DND-41 (cell line): Measurements from ENCODE around the gene PRELID3B.
A peak's percentile ranks its signal among the peaks of the same experiment; 100 is the strongest.

Experiments used
- ATAC-seq: fragments of 200-7000 bp; cut with Tn5 transposase; 3 replicates; pipeline ENCODE4 v1.9.1; 2021; ENCODE audit warnings: low read depth; ENCODE audit not compliant: insufficient read depth
- DNase-seq: peaks from one replicate; pipeline ENCODE4 v3.0.0-alpha.2; 2020
- H2AFZ ChIP-seq: 2 replicates; pipeline ENCODE4 v1.6.0; 2012; ENCODE audit warnings: low read depth, low read length
- H3K27ac ChIP-seq: 2 replicates; pipeline ENCODE4 v1.5.1; 2012; ENCODE audit warnings: low read length, inconsistent platforms
- H3K27me3 ChIP-seq: fragments of 200-600 bp; sonication (generic); 2 replicates; pipeline ENCODE4 v1.6.0; 2012; ENCODE audit warnings: low read length, mild to moderate bottlenecking, inconsistent platforms; ENCODE audit not compliant: insufficient read depth, poor library complexity
- H3K36me3 ChIP-seq: 2 replicates; pipeline ENCODE4 v1.5.1; 2012; ENCODE audit warnings: low read length, inconsistent platforms; ENCODE audit not compliant: insufficient read depth
- H3K4me1 ChIP-seq: 2 replicates; pipeline ENCODE4 v1.5.1; 2012; ENCODE audit warnings: mild to moderate bottlenecking, low read length; ENCODE audit not compliant: insufficient read depth
- H3K4me2 ChIP-seq: 2 replicates; pipeline ENCODE4 v1.6.0; 2012; ENCODE audit warnings: mild to moderate bottlenecking, moderate library complexity, low read length, inconsistent platforms; ENCODE audit not compliant: insufficient read depth
- H3K4me3 ChIP-seq, 2 experiments: fragments of 200-600 bp in 1 of 2; shearing (Covaris generic) in 1 of 2; 2 replicates each; pipeline ENCODE4 v1.5.1; 2012 to 2016; ENCODE audit warnings: inconsistent platforms in 2 of 2, low read length in 2 of 2, mild to moderate bottlenecking in 2 of 2, low read depth in 1 of 2, moderate library complexity in 1 of 2
- H3K79me2 ChIP-seq: 2 replicates; pipeline ENCODE4 v1.6.0; 2012; ENCODE audit warnings: low read length, inconsistent platforms; ENCODE audit not compliant: insufficient read depth
- H3K9ac ChIP-seq: 2 replicates; pipeline ENCODE4 v1.6.0; 2012; ENCODE audit warnings: low read depth, mild to moderate bottlenecking, inconsistent platforms, low read length, moderate library complexity
- H3K9me3 ChIP-seq: 2 replicates; pipeline ENCODE4 v1.5.1; 2012; ENCODE audit warnings: low read length, moderate library complexity, mild to moderate bottlenecking, inconsistent platforms; ENCODE audit not compliant: insufficient read depth, severe bottlenecking
- H4K20me1 ChIP-seq: 2 replicates; pipeline ENCODE4 v1.6.0; 2012; ENCODE audit warnings: low read length; ENCODE audit not compliant: insufficient read depth
- EZH2 ChIP-seq: IDR thresholded peaks from 3 replicates; pipeline ENCODE4 v1.6.1; 2012; ENCODE audit warnings: borderline replicate concordance, low read depth, mild to moderate bottlenecking, moderate library complexity, low read length, inconsistent platforms; ENCODE audit not compliant: severe bottlenecking
- TF ChIP-seq, protein P1 (sequence below): IDR thresholded peaks from 2 replicates; pipeline ENCODE4 v1.5.1; 2012; ENCODE audit warnings: borderline replicate concordance, low read length, moderate library complexity, mild to moderate bottlenecking; ENCODE audit not compliant: poor library complexity, severe bottlenecking; ENCODE audit errors: extremely low read depth

Gene PRELID3B

DNA sequence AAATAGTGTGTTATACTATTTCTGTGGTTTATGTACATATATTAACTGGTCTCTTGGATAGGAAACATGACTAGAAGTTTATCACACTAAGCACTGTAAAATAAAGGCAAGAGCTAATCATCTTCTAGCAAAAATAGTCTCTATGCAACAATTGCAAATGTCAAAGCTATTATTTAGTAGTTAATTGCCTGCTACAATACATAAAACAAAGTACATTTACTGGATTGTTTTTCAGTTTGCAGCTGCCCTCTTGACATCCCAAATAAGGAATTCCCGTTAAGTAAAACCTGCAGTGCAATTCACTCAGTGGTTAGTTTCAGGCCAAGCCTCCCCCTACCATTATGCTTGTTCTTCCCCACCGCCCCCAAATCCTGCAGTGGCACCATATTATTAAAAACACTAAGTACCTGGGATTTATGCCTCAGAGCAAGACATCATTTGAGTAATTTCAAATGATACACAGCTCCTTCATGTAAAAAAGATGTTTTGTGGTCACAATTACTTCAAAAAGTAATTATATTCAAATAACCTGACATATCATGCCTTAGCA lies 8.9 kb downstream of the PRELID3B start:
- no peaks in the 10 kb centered on the region for H3K27me3 ChIP-seq
- H3K9me3 ChIP-seq: no peaks in the 10 kb centered on the region
- H3K36me3 ChIP-seq: peaks cover 75% of the 10 kb centered on the region
- H3K27ac ChIP-seq: no peak overlapping the region; the same call in 1 of the 2 replicates
- DNase-seq: no peak
- H3K9ac ChIP-seq: no peak overlapping the region
- H3K79me2 ChIP-seq: peaks cover 74% of the 10 kb centered on the region
- H3K4me3 ChIP-seq: no peak overlapping the region
- peaks cover 30% of the 10 kb centered on the region; the same call in 1 of the 2 replicates for H4K20me1 ChIP-seq
- no peak overlapping the region; the same call in 1 of the 2 replicates for H3K4me2 ChIP-seq
- ATAC-seq: no peak
- peaks cover 53% of the 10 kb centered on the region for H3K4me1 ChIP-seq
- H2AFZ ChIP-seq: no peak overlapping the region
- TF ChIP-seq, protein P1, sequence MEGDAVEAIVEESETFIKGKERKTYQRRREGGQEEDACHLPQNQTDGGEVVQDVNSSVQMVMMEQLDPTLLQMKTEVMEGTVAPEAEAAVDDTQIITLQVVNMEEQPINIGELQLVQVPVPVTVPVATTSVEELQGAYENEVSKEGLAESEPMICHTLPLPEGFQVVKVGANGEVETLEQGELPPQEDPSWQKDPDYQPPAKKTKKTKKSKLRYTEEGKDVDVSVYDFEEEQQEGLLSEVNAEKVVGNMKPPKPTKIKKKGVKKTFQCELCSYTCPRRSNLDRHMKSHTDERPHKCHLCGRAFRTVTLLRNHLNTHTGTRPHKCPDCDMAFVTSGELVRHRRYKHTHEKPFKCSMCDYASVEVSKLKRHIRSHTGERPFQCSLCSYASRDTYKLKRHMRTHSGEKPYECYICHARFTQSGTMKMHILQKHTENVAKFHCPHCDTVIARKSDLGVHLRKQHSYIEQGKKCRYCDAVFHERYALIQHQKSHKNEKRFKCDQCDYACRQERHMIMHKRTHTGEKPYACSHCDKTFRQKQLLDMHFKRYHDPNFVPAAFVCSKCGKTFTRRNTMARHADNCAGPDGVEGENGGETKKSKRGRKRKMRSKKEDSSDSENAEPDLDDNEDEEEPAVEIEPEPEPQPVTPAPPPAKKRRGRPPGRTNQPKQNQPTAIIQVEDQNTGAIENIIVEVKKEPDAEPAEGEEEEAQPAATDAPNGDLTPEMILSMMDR: no peak
- no peak for TF ChIP-seq EZH2

DNA sequence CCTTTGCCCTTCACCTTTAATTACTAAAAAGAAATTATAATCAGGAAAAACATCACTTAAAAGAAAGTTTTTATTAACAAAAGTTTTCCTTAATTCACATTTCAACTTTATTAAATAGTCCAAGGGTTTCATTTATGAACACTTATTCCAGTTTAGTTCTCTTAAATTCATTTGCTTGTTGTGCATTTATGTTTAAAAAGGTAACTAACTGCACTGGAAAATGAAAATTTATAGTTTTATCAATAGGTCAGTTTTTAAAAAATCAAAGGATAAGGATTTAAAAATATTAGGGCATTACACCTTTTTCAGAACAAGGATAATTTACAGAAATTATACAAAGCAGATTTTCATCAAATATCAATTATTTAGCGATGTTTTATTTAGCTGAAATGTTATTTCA lies 9.5 kb downstream of the PRELID3B start:
- peaks cover 59% of the 10 kb centered on the region for H3K4me1 ChIP-seq
- H3K4me2 ChIP-seq: peak overlapping the region; percentile 97
- H3K36me3 ChIP-seq: peaks cover 77% of the 10 kb centered on the region
- peak overlapping the region; percentile 85; the same call in 1 of the 2 replicates for H2AFZ ChIP-seq
- H3K9ac ChIP-seq: peak overlapping the region; percentile 91
- H3K27me3 ChIP-seq: no peaks in the 10 kb centered on the region
- ATAC-seq (no peak), DNase-seq (no peak)
- no peaks in the 10 kb centered on the region for H3K9me3 ChIP-seq
- peaks cover 30% of the 10 kb centered on the region; the same call in 1 of the 2 replicates for H4K20me1 ChIP-seq
- peak overlapping the region; percentile 80; the same call in 1 of the 2 replicates for H3K27ac ChIP-seq
- peak overlapping the region; percentile 37 to 77; a peak in 3 of 4 replicates for H3K4me3 ChIP-seq
- H3K79me2 ChIP-seq: peaks cover 74% of the 10 kb centered on the region
- TF ChIP-seq, protein P1: no peak
- no peak for TF ChIP-seq EZH2

DNA sequence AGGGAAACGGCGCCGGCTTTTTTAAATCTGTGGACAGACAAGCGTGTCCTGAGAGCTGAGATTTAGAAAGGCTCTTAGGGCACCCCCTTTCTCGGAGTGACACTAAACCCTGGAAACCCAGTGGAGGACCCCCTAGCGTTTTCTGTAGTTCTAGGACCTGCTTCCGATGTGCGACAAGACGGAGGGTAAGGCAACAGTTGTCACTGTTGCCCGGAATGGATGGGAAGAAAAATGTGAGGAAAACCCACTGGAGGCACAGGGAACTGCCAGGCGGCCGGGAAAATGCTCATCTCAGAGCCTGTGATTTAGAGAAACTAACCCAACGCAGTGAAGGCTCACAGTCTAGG lies 9.9 kb downstream of the PRELID3B start:
- Histone ChIP-seq H3K9ac (peak overlapping the region; percentile 91), H3K79me2 (peaks cover 74% of the 10 kb centered on the region)
- ATAC-seq: peak; percentile 40

More for the DNA sequence above, 9.9 kb downstream of the PRELID3B start:
- no peak for TF ChIP-seq EZH2
- TF ChIP-seq, protein P1: peak; percentile 17
- H3K4me1 ChIP-seq: peaks cover 57% of the 10 kb centered on the region
- peak overlapping the region; percentile 85 for H2AFZ ChIP-seq
- DNase-seq: no peak
- peaks cover 27% of the 10 kb centered on the region; the same call in 1 of the 2 replicates for H4K20me1 ChIP-seq
- H3K9me3 ChIP-seq: no peaks in the 10 kb centered on the region
- peak overlapping the region; percentile 97 for H3K4me2 ChIP-seq
- peak overlapping the region; percentile 80 for H3K27ac ChIP-seq
- no peaks in the 10 kb centered on the region for H3K27me3 ChIP-seq
- peaks cover 77% of the 10 kb centered on the region for H3K36me3 ChIP-seq
- peak overlapping the region; percentile 37 to 77; a peak in 3 of 4 replicates for H3K4me3 ChIP-seq
